ENCODE data around the gene KRTAP10-2. TPM values are rescaled to one million over a fixed set of nuclear protein-coding genes. Genes with fewer than 3 reads are reported as not detected.
"Not testable (repeated sequence)": the region's sequence is repeated elsewhere in the genome, so short reads cannot be mapped to it uniquely, and the experiment has no call there.

KRTAP10-2 gene
- total RNA-seq, 1 experiment from 2014 or later = not detected

GRCh38 chr21:44568261-44568660, 17.0 kb upstream of the KRTAP10-2 start:
- DNase-seq (ENCODE audit: low read depth) = no peak

DNA sequence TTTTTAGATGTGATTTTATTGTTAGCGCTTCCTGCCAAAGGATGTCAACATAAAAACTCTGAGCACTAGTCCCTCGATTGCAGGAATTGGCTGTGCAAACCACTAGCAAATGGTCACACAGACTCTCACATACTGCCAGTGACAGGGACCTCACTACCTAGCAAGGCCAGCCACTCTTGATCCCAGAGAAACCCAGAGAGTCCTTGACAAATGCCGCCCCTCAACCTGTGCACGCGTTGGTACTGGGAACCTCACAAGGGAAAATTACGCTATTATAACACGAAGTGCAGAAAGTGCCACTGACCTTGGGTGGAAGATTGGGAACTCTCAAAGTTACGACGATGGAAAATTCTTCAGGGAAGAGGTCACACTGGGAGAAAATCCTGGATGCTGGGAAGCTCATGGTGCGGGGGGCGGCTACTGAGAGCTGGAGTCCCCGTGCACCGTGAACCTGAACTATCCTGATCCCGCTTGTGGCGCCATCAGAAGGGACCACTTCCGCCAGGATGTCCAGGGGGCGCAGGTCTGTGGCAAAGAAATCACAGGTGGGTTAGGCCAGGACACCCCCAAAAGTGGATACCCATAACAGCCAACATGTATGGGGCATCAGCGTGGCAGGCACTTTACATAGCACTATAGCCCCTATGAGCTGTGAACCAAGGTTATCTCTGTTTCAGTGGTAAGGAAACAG, 16.3 kb upstream of the KRTAP10-2 start:
- no peak for DNase-seq (ENCODE audit: low read depth)

DNA sequence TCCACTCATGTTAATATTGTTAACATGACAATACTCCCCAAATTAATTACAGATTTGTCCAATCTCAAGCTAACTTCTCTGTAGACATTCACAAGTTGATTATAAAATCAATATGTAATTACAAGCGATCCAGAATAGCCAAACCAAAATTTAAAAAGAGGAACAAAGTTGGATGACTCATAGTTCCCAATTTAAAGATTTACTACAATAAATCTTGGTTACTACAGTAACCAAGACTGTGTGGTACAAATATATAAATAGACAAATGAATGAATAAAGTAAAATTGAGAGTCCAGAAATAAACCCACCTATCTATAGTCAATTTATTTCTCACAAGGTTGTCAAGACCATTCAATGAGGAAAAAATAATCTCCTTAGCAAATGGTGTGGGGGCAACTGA, 15.1 kb upstream of the KRTAP10-2 start:
- no peak for DNase-seq (ENCODE audit: low read depth)

GRCh38 chr21:44564886-44565598, 13.7 kb upstream of the KRTAP10-2 start:
- DNase-seq (ENCODE audit: low read depth) = no peak

DNA sequence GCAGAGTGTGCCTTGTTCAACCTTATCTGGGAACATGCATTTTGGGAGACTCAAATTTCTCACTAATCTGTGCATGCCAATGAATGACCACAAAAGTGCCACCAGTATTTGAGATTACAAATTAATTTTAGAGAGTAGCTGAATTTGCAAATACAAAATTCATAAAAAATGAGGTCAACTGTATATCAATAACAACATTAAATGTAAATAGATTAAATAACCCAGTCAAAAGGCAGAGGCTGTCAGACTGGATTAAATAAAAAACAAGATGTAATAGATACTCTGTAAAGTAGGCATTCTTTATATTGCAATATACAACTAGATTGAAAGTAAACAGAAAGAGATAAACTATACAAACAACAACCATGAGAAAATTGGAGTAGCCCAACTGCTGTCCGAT, 12.8 kb upstream of the KRTAP10-2 start:
- no peak for DNase-seq (ENCODE audit: low read depth)

DNA sequence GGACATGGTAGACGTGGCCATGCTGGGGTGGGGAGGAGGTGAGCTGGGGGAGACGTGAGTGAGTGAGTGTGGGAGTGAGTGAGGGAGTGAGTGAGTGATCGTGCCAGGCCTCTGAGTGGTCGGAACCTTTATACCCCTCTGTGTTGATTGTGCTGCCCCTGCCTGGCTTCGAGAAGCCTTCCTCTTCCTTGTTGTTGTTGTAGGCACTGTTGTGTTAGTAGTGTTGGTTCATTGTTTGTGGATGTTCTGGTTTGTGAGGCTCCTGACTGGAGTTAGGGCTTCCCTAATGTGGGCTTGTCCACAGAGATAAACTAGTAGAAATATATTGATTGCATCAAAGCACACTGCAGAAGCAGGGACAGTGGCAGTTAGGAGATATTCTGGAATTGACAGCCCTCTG, 7.4 kb upstream of the KRTAP10-2 start, which contains the start of gene KRTAP10-3:
TSS of gene KRTAP10-3 (minus strand) at position 101 of the 400 bp plus-strand sequence. CDS start at position 21, 80 bp downstream.
- no peak for DNase-seq (ENCODE audit: low read depth)

DNA sequence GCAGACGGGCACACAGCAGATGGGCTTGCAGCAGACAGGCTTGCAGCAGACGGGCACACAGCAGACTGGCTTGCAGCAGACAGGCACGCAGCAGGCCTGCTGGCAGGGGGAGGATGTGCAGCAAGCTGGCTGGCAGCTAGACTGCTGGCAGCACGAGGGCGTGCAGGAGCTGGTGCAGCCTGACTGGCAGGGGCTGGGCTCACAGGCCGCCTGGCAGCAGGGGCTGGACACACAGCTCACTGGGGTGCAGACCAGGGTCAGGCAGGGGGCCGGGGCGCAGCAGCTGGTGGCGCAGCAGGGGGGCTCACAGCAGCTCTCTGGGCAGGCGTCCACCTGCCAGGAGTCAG, 7.0 kb upstream of the KRTAP10-2 start:
- DNase-seq (ENCODE audit: low read depth) = not testable (repeated sequence)

DNA sequence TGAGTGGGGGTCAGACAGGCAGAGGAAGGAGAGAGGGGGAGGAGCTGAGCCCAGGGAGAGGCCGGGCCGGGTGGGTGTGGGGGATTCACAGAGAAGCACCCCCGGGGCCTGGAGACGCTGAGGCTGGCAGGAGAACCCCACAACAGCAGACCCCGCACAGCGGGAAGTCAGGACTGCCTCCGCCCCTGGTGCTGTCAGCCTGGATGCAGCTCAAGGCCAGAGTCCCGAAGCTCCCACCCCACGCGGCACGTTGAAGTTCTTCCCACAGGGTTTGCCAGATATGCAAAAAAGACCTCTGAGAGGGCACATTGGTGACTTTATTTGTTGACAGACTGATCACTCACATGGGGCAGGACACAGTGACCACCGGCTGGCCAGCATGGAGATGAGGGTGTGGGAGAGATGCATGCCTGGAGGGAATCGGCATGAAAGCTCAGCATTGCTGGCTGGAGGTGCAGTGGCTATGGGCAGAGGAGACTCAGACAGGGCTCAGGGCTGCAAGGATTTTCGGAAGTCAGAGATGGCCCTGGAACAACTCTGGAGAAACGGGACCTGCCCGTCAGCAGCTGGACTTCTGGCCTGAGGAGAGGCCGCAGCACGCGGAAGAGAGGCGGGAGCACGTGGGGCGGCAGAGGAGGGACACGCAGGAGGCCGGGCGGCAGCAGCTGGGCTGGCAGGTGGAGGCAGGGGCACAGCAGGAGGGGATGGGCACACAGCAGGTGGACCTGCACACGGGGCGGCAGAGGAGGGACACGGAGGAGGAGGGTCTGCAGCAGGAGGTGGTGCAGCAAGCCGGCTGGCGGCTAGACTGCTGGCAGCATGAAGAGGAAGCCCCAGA, 6.4 kb upstream of the KRTAP10-2 start:
- no peak for DNase-seq (ENCODE audit: low read depth)

DNA sequence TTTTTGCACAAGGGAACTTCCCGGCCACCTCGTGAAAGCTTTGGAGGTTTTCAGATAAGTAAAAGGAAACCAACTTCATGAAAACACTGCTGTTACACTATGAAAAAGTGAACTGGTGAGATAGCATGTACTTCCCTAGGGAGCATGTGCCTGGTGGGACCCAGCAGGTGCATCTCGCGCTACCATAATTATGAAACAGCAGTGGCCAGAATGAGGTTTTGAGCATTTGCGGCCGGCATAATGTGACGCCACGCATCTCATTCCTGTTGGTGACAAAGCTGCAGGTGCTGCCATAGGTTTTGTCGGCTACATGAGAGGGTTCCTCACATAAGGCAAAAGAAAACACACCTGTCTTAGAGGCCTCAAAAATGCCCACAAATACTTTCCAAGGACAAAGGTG, 5.6 kb upstream of the KRTAP10-2 start:
- DNase-seq (ENCODE audit: low read depth) = no peak

- DNase-seq (ENCODE audit: low read depth) = no peak
These were observed 4.0 kb upstream of the KRTAP10-2 start for GRCh38 chr21:44555200-44555875.

- DNase-seq (ENCODE audit: low read depth) = no peak
These were observed 1.4 kb upstream of the KRTAP10-2 start for GRCh38 chr21:44552681-44553080.

- no peak for DNase-seq (ENCODE audit: low read depth)
These were observed 831 bp upstream of the KRTAP10-2 start for GRCh38 chr21:44552136-44552535.

DNA sequence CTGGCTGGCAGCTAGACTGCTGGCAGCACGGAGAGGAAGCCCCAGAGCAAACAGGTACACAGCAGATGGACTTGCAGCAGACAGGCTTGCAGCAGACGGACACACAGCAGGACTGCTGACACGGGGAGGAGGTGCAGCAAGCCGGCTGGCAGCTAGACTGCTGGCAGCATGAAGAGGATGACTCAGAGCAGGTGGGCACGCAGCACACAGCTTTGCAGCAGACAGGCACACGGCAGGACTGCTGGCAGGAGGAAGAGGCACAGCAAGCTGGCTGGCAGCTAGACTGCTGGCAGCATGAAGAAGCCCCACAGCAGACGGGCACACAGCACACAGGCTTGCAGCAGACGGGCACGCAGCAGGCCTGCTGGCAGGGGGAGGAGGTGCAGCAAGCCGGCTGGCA, 498 bp downstream of the KRTAP10-2 start:
- DNase-seq (ENCODE audit: low read depth) = peak; percentile 8

GRCh38 chr21:44550285-44550684, 1.0 kb downstream of the KRTAP10-2 start:
- not testable (repeated sequence) for DNase-seq (ENCODE audit: low read depth)

- no peak for DNase-seq (ENCODE audit: low read depth)
These were observed 1.6 kb downstream of the KRTAP10-2 start for GRCh38 chr21:44549525-44550211.

- DNase-seq (ENCODE audit: low read depth) = no peak
These were observed 2.4 kb downstream of the KRTAP10-2 start for GRCh38 chr21:44548922-44549321.

DNA sequence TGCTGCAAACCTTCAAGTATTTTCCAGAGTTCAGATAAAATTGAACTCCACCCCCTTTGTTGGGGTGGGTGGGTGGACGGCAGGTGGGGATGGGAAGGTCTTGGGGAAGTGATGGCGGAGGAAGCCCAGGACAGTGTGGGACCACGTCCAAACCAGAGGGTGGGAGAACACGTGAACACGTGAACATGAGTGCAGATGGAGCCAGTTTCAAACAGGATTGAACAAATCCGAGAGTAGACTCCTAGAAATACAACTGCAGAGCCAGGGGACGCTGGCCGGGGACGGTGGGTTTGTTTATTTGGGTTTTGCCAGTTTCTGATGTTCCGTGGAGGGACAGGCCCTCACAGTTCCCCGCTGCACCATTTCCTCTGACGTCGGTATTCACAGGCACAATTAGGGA, 2.9 kb downstream of the KRTAP10-2 start:
- DNase-seq (ENCODE audit: low read depth) = no peak

DNA sequence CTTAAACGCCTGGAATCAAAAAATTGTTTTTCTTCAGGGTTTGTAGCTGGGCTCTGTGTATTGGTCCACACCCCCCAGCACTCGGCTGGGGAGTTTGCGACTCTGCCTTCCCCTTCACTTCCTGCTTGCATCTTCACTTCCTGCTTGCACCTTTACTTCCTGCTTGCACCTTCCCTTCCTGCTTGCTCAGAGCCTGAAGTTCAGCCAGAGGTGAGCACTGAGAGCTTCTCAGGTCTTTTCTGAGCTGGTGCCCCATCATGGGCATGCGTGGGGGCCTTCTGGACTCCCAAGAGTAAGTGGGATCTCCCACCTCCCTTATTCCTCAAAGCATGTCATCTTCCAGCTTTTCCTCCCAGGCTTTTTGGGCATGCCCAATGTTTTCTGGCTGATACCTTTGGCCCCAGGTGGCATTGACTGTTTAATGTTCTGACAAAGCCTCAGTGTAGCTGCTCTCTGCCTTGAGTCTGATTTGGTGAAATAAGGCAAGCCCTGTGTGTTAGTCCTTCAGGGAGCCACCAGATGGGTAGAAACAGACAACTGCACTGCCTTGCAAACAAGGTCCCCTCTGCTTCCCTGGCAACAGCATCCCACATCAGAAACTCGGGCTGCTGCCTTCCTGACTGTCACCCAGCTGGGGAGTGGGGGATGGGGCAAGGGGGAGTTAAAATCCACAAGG, 3.5 kb downstream of the KRTAP10-2 start:
- DNase-seq (ENCODE audit: low read depth) = no peak

GRCh38 chr21:44544566-44544965, 6.7 kb downstream of the KRTAP10-2 start:
- DNase-seq (ENCODE audit: low read depth) = no peak

- DNase-seq (ENCODE audit: low read depth) = no peak
These were observed 8.6 kb downstream of the KRTAP10-2 start for GRCh38 chr21:44542716-44543115.
